Measurements from ENCODE around the gene MIDN. TPM values are rescaled to one million over a fixed set of nuclear protein-coding genes. Genes with fewer than 3 reads are reported as not detected.

Gene MIDN
- total and polyA plus RNA-seq, 2 donors (not counting 3 experiments of a cell fraction or from before 2014, with no cell fraction given), result 20.0 to 85.9 TPM

DNA sequence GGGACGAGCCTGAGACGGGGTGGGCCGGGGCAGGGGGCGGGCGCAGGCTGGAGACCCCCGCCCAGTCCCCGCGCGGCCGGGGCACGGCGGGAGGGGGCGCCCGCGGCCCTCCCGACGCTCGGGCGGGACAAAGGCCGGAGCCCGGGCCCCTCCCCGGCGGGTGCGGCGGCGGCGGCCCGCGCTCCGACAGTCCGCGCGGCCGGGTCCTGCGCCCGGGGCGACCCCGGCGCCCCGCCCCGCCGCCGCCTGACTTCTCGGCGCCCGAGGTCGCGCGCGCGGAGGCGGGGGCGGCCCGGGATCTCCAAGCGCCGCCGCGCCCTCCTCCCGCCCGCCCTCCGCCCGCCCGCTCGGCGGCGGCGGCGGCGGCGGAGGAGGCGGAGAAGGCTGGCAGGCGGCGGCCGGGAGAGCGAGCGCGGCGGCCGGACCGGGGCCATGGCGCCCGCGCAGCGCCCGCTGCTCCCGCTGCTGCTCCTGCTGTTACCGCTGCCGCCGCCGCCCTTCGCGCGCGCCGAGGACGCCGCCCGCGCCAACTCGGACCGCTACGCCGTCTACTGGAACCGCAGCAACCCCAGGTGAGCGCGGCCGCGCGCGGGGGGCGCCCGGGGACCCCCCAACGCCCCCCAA lies 37.5 kb downstream of the MIDN start, which contains the start of gene EFNA2:
Gene EFNA2, plus strand, starts transcription at position 137 of the 624 bp plus-strand sequence. Its CDS starts 296 bp downstream, at position 433.
- TF ChIP-seq EZH2 (IDR thresholded peaks at IDR 0.05; ENCODE audit: borderline replicate concordance, low read depth, low read length, severe bottlenecking) (no peak), POLR2AphosphoS5 (IDR thresholded peaks at IDR 0.05; ENCODE audit: insufficient read depth, low read depth, low read length) (no peak), POLR2A (IDR thresholded peaks at IDR 0.05; ENCODE audit: low read depth, low read length) (no peak), GATA2 (IDR thresholded peaks at IDR 0.05; ENCODE audit: insufficient read depth, insufficient read length, low read depth, low read length) (no peak), MYC (IDR thresholded peaks at IDR 0.05; ENCODE audit: low read depth, low read length) (no peak), FOS (IDR thresholded peaks at IDR 0.05; ENCODE audit: borderline replicate concordance, insufficient read depth, low read length) (no peak), JUN (IDR thresholded peaks at IDR 0.05; ENCODE audit: borderline replicate concordance, insufficient read depth, insufficient read length, low read depth) (no peak)
- TF ChIP-seq, protein P1, sequence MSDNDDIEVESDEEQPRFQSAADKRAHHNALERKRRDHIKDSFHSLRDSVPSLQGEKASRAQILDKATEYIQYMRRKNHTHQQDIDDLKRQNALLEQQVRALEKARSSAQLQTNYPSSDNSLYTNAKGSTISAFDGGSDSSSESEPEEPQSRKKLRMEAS (IDR thresholded peaks at IDR 0.05; ENCODE audit: insufficient read depth, insufficient read length), result no peak
- TF ChIP-seq, protein P2, sequence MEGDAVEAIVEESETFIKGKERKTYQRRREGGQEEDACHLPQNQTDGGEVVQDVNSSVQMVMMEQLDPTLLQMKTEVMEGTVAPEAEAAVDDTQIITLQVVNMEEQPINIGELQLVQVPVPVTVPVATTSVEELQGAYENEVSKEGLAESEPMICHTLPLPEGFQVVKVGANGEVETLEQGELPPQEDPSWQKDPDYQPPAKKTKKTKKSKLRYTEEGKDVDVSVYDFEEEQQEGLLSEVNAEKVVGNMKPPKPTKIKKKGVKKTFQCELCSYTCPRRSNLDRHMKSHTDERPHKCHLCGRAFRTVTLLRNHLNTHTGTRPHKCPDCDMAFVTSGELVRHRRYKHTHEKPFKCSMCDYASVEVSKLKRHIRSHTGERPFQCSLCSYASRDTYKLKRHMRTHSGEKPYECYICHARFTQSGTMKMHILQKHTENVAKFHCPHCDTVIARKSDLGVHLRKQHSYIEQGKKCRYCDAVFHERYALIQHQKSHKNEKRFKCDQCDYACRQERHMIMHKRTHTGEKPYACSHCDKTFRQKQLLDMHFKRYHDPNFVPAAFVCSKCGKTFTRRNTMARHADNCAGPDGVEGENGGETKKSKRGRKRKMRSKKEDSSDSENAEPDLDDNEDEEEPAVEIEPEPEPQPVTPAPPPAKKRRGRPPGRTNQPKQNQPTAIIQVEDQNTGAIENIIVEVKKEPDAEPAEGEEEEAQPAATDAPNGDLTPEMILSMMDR (IDR thresholded peaks at IDR 0.05; ENCODE audit: extremely low read depth in 1 of 2, insufficient read depth in 1 of 2, low read depth in 1 of 2, low read length in 2 of 2), result no peak
- no peak within 1 kb of the TSS for H3K9ac ChIP-seq (replicated peaks; ENCODE audit: extremely low read depth, insufficient read depth, low read length)
- POLR2A ChIA-PET, result no interaction called here
- no peak within 1 kb of the TSS for H3K27ac ChIP-seq (ENCODE audit: insufficient read depth, low read depth, low read length)
- H3K4me3 ChIP-seq (replicated peaks in 1 of 3; ENCODE audit: insufficient read depth in 1 of 3, low read depth in 1 of 3, low read length in 3 of 3), result peak within 1 kb of the TSS in 1 of 3 experiments; percentile 18
- BruUV-seq (replicated peaks), result no TSS peak
- FAIRE-seq, result no peak
- peaks cover 8 to 20% of the 10 kb centered on the region in 2 experiments for H3K27me3 ChIP-seq (ENCODE audit: control insufficient read depth in 2 of 2, insufficient read depth in 2 of 2, low read length in 2 of 2)
- no peak within 1 kb of the TSS for H2AFZ ChIP-seq (ENCODE audit: low read depth, low read length)
- H4K20me1 ChIP-seq (replicated peaks; ENCODE audit: control insufficient read depth, extremely low read depth, insufficient read depth, low read length), result no peaks in the 10 kb centered on the region
- no peak for DNase-seq (ENCODE audit: low read depth, low spot score)
- H3K79me2 ChIP-seq (ENCODE audit: control insufficient read depth, insufficient read depth, low read length), result no peaks in the 10 kb centered on the region
- dilution Hi-C loops (cut with MboI; ENCODE audit: extremely low pct_ligation_motif_present, low sequenced_read_pairs), result no loop called here
- H3K4me1 ChIP-seq (ENCODE audit: control insufficient read depth, extremely low read depth, insufficient read depth, low read length), result no peaks in the 10 kb centered on the region
- no peak within 1 kb of the TSS for H3K4me2 ChIP-seq (ENCODE audit: insufficient read depth, low read length)
- H3K9me3 ChIP-seq (replicated peaks; ENCODE audit: control insufficient read depth, insufficient read depth, low read length), result no peaks in the 10 kb centered on the region
- no peaks in the 10 kb centered on the region for H3K36me3 ChIP-seq (ENCODE audit: control insufficient read depth in 2 of 2, extremely low read depth in 1 of 2, insufficient read depth in 2 of 2, low read length in 2 of 2)
- H3K9me1 ChIP-seq (replicated peaks; ENCODE audit: control insufficient read depth, extremely low read depth, insufficient read depth, low read length), result no peaks in the 10 kb centered on the region
- intact Hi-C loops (cut with micrococcal nuclease), result no loop called here
- CTCF ChIA-PET, result no interaction called here

Data from endothelial cell of umbilical vein (primary cell).